HAP-1 (cell line): ENCODE data around the gene ATG4C.

ENCODE experiments used
- DNase-seq, 2 experiments: peaks; one replicate each; pipeline ENCODE4 v3.0.0-alpha.2; 2016 to 2020; ENCODE audit warnings: low spot score in 2 of 2
- H3K27me3 ChIP-seq: fragments of 250-450 bp; sonication (Bioruptor Pico); 2 replicates; pipeline ENCODE4 v1.5.1; 2020; ENCODE audit warnings: low read depth, mild to moderate bottlenecking, moderate library complexity
- H3K36me3 ChIP-seq: fragments of 250-450 bp; sonication (Bioruptor Pico); replicated peaks from 2 replicates; pipeline ENCODE4 v1.5.1; 2020; ENCODE audit warnings: mild to moderate bottlenecking
- H3K4me1 ChIP-seq: fragments of 250-450 bp; sonication (Bioruptor Pico); 2 replicates; pipeline ENCODE4 v1.5.1; 2020; ENCODE audit warnings: mild to moderate bottlenecking
- H3K4me3 ChIP-seq: fragments of 250-450 bp; sonication (Bioruptor Pico); 2 replicates; pipeline ENCODE4 v1.5.1; 2020; ENCODE audit warnings: mild to moderate bottlenecking, moderate library complexity
- H3K9me3 ChIP-seq: fragments of 250-450 bp; sonication (Bioruptor Pico); 2 replicates; pipeline ENCODE4 v1.5.1; 2020; ENCODE audit warnings: mild to moderate bottlenecking, moderate library complexity
- in situ Hi-C: fragments of 300-500 bp; cut with MboI; formaldehyde crosslinking; loops from 3 replicates; pipeline ENCODE4 v1.14.3; 2020; ENCODE audit warnings: low sequenced_read_pairs, inconsistent platforms, mixed read lengths

The ATG4C gene

DNA sequence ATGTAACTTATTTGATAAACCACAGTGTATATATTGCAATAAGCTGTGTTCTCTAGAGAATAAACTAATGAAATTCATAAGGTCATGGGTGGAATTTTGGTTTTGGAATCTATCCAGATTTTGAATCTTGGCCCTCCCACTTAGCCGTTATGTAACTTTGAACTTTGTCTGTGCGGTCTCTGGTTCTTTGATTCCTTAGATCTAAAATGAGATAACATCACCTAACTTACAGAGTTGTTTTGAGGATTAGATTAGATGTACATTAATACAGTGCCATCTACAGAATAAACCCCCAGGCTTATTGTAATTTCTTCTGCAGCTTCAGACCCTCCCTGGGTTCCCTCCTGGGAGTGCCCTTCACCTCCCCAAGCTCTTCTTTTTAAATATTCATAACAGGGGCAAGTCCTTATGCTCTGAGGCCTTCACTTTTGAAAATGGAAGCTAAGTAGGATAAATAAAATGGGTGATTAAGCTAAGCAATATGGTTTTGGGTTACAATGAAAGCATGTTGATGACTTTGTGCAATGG is 124.3 kb downstream of the ATG4C start:
- in situ Hi-C loops: no loop called here
- Histone ChIP-seq H3K36me3 (no peaks in the 10 kb centered on the region), H3K27me3 (no peaks in the 10 kb centered on the region), H3K9me3 (no peaks in the 10 kb centered on the region), H3K4me3 (no peak overlapping the region), H3K4me1 (peaks cover 35% of the 10 kb centered on the region)
- DNase-seq: peak in 1 of 2 experiments; percentile 14

DNA sequence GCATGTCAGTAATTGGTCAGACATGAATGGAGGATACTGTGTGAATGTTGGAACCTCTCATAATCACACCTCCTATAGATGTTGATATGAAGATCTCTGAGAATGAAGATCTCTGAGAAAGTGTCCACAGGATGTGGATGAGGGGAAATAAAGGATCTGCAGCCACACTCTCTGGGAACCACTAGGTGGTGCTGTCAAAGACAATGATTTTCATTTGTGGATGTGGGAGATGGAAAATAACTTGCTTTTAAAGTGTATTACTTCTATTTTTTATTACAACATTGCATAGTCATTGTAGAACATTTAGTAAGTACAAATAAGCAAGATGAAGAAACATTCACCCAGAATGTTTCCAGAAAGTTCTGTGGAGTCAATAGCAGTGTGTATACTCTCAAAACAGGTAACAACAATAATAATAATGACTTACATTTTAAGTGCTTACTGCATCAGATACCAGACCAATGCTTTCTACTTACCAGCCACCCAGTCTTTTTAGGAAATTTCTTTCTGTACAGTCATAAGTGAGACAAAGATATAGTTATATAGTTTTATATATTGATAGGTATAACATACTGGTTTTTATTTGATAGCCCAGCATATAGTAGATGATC is 128.2 kb downstream of the ATG4C start:
- H3K4me3 ChIP-seq: no peak overlapping the region
- DNase-seq: peak; percentile 21 to 37
- no peaks in the 10 kb centered on the region for H3K36me3 ChIP-seq
- no peaks in the 10 kb centered on the region for H3K27me3 ChIP-seq
- H3K9me3 ChIP-seq: no peaks in the 10 kb centered on the region
- in situ Hi-C loops: no loop called here
- peaks cover 12% of the 10 kb centered on the region for H3K4me1 ChIP-seq
